NCI-H82 treated with DMSO at 0.1 percent for 48 hours (cell line): ENCODE results near the gene CEBPB.
A peak's percentile ranks its signal among the peaks of the same experiment; 100 is the strongest.
"Not testable (repeated sequence)": the region's sequence is repeated elsewhere in the genome, so short reads cannot be mapped to it uniquely, and the experiment has no call there.

ENCODE experiments used
- DNase-seq: peaks from one replicate; lab custom pipeline; 2025; ENCODE audit not compliant: unreplicated experiment; lab: John Stamatoyannopoulos, UW

Gene CEBPB

DNA sequence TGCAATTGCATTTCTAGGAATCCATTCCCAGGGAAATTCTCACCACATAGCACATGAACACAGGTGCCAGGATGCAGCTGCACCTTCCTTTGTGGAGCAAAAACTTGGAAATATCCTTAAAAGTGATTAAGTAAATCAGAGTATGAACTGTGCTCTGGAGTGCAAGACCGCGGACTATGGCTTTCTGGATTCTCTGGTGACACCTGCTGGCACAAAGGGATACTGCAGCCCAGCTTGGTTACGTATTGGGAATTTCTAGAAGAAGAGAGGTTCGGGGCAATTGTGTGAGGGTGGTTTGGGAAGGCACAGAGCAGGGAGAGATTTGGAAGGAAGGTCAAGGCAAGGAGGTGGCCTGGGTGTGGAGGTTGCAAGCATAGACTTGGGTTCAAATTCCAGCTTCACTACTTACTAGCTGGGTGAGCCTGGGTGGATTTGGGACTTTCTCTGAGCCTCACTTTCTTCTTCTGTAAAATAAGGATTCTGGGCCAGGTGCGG lies 21.3 kb upstream of the CEBPB start:
- peak; percentile 57 for DNase-seq

DNA sequence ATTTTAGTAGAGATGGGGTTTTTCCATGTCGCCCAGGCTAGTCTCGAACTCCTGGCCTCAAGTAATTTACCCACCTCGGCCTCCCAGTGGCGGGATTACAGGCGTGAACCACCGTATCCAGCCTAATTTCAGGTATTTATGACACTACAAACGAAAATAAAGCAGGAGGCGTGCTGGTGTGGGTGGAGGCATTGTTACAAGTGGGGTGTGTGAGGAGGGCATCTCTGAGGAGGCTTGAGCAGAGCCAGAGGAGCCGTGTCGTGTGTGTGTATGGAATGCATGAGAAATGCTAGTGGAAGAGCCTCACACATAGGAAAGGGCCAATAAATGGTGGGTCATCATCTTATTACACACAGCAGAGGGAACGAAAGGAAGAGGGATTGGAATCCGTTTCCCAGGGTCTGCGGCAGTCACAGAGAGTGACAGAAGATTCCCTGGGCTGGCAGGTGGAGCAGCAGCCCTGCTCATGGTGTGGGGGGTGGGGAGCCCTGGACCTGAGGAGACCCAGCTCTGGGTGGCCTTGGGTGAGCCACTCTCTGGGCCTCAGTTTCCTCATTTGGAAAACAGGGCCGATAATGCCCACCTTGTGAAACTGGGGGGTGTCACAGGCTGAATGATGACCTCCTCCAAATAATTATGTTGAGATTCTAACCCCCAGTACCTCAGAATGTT lies 19.9 kb upstream of the CEBPB start:
- no peak for DNase-seq

DNA sequence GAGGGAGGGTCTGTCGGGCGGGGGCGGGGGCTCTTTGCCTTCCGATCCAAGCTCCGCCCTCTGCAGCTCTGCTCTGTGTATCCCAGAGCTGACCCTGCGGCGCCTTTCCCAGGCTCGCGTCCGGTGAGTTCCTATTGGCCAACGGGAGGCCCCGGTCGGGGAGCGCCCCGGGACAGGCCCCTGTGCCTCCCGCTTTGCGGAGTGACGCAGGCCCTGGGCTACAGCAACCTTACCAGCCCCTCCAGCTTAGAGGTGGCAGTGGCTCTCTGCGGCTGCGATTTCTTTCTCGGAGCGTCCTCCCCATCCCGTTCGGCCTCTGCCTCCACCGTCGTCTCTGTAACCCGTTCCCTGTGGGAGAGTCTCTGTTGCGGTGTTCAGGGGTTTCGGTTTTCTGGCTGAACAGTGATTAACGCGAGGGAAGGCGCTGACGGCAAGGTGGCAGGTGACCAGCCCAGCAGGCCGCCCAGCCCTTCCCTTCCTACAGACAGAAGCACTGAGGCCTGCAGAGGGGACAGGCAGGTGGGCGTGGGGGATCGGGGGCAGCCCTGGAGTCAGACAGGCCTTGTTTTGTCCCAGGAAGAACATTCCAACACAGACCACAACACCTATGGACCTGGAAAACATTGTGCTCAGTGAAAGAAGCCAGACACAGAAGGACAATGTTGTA lies 18.1 kb upstream of the CEBPB start:
- no peak for DNase-seq

DNA sequence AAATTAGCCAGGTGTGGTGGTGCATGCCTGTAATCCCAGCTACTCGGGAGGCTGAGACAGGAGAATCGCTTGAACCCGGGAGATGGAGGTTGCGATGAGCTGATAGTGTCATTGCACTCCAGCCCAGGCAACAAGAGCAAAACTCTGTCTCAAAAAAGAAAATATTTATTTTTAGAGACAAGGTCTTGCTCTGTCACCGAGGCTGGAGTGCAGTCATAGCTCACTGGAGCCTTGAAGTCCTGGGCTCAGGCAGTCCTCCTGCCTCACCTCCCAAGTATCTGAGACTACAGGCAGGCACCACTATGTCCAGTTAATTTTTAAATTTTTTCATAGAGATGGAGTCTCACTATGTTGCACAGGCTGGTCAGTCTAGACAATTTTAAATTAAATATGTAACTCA lies 16.2 kb upstream of the CEBPB start:
- DNase-seq = no peak

DNA sequence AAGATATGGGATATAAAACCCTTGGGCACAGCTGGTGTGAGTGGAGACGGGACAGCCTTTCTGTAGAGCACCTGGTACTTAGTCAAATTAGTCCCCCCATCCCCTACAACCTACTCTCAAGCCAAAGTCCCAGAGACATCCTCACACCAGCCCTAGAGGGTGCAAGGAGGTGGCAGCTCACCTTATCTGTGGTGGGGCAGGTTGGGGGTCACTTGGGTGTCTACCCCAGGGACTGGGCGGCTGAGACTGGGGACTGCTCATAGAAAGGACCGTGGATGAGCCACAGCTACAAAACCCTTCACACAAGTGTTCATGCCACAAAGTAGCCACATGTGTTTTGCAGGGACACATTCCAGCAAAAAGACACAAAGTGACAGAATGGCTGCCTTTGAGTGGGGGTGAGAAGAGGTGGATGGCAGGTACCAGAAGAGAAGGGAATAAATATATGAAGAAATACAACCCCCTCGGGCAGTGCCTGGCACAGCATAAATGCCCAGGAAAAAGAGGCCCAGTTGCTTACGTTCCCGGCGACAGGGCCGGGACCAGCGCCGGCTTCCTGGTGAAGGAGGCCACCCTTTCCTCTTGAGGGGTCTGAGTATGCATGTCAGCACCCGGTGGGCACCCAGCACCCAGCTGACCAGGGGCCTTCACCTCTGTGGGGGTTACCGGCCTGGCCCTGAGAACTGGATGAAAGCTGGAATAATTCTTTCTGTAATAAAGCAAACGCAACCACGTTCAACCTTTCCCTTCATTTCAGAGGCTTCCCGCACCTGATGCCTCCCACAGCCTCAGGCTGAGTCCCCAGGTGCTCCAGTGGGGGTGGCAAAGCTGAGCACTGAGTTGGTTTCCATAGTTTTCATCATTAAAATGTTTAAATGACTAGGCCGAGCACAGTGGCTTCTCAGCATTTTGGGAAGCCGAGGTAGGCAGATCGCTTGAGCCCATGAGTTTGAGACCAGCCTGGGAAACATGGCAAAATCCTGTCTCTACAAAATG lies 14.4 kb upstream of the CEBPB start:
- no peak for DNase-seq

DNA sequence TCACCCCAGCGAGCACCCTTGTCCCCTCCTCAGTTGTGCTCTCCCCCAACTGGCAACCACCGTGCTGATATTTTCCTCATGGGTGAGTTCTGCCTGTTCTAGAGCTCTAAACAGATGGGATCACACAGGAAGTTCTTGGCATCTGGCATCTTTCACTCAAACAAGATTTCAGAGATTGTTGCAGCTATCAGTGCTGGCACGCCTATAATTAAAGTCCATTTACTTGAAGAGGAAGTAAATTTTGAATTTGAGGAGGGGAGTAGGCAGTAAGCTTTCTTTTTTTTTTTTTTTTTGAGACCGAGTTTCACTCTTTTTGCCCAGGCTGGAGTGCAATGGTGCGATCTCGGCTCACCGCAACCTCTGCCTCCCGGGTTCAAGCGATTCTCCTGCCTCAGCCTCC lies 12.0 kb upstream of the CEBPB start:
- not testable (repeated sequence) for DNase-seq

DNA sequence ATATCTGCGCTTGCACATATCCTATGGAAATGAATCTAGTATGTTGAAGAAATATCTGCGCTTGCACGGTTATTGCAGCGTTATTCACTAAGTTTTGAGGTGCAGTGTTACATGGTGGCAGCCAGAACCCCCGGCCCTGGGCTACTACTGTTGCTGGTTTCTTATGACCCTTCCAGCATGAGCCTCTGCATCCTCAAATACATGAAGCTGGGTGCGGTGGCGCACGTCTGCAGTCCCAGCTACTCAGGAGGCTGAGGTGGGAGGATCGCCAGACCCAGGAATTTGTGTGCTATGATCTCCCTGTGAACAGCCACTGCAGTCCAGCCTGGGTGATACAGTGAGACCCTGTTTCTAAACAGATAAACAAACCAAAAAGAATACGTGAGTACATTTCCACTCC lies 9.3 kb upstream of the CEBPB start:
- DNase-seq = no peak

DNA sequence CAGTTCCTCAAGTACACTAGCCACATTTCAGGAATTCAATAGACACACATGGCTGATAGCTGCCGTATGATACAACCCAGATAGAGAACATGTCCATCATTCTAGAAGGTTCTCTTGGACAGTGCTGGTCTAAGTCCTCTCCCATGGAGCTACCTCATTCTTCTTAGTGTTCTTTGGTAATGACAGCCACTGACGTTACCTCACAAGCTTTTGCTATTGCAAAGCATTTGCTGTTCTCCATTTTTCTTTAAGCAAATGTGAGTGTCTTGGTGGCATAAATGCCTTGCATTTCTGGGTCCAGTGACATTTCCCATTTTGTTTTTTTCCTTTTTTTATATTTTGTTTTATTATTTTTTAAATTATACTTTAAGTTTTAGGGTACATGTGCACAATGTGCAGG lies 8.3 kb upstream of the CEBPB start:
- no peak for DNase-seq

DNA sequence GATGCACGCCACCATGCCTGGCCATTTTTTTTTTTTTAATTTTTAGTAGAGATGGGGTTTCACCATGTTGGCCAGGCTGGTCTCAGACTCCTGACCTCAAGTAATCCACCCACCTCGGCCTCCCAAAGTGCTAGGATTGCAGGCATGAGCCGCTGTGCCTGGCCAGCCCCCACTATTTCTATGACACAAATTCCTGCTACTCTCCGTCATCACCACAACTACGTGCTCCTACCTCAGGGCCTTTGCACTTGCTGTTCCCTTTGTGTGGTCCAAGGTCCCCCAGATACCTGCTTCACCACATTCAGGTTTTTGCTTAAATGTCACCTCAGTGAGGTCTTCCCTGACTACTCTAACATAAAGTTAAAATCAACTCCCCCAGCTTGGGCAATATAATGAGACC lies 5.2 kb upstream of the CEBPB start:
- DNase-seq = no peak

DNA sequence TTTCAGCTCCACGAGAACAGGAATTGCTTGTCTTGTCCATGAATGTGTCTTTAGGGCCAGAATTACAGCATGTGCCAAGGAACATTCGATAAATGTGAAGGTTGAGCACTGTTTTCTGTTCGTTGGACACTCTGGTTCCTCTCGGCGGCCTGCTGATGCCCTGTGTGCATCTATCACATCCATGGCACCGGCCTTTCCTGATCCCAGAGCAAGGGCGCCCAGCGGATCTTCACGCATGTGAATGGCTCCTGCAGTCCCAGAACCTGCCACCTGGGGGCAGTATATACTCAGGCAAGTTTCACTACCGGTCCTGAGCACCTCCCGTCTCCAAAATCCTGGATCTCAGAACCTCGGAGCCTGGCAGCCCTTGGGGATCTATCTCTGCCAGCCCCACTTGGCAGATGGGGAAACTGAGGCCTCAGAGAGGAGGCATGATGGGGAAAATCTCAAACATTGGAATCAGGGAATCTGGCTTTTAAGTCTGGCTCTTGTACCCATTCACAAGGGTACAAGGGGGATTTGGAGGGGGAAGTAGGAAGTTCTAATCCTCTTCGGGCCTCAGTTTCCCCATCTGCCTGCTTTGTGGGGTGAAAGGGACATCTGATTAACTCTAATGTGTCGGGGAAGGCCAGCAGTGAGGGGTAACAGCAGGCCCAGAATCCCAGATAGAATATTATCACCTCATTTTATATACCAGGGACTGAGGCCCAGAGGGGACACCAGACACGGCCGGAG lies 4.3 kb upstream of the CEBPB start:
- DNase-seq = peak; percentile 65

DNA sequence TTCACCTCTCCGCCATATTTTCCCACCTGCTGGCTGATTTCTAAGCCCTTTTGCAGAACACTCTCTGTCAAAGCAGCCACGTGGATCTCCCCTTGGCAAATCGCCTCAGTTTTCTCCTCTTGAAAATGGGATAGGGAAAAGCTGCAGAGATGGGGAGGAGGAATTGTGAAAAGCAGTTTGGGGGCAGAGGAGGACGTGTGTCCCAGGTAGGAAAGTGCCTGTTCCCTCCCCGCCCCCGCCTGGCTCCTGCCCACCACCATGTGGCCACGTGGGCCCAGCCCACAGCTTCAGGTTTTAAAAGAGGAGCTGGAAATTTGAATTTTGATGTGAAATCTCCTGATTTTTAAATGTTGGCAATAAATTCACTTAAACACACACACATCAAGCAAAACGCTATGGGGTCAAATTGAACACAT lies 3.6 kb upstream of the CEBPB start:
- DNase-seq = no peak

DNA sequence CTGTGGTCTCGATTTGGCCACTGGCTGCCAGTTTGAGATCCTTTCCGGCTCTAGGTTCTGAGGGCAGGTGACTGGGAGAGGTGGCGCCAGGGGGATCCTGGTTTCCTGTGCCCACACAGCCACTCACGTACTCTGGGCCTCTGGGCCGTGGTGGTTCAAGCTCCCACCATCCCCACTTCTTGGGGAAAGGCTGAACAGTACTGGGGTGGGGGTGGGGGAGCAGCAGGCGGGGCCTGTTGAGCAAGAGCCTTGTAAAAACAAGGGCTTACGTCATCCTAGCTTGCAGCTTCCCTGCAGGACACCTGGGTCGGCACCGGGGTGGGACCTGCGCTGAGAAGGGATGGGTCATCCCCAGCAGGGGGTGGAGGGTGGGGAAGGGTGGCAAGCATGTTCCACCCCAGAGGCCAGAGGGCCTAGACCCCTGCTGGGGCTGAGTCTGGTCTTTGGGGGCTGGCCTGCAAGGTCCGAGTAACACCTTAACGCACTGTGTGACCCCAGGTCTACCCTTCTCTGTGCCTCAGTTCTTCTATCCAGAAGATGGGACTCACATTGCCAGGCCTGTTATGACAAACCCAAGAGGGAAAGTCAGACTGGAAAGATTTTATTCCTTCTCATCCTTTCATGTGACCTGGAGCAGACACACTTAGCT lies 3.1 kb upstream of the CEBPB start:
- DNase-seq = no peak

DNA sequence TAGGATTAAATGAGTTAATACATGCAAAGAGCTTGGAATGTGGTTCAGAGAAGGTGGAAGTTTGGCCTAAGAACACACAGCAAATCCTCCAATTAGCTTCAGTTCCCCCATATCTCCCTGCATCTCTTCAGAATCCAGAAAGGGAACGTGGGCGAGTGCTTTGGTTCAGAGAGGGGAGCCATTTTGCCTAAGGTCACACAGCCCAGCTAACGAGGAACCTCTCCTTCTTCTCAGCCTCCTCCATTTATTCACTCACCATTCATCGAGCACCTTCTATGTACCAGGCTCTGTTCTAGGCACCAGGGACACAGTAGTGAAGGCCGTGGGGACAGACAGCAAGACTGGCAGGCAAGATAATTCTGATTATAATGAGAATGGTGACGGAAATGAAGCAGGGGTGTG lies 2.3 kb upstream of the CEBPB start:
- DNase-seq = no peak

DNA sequence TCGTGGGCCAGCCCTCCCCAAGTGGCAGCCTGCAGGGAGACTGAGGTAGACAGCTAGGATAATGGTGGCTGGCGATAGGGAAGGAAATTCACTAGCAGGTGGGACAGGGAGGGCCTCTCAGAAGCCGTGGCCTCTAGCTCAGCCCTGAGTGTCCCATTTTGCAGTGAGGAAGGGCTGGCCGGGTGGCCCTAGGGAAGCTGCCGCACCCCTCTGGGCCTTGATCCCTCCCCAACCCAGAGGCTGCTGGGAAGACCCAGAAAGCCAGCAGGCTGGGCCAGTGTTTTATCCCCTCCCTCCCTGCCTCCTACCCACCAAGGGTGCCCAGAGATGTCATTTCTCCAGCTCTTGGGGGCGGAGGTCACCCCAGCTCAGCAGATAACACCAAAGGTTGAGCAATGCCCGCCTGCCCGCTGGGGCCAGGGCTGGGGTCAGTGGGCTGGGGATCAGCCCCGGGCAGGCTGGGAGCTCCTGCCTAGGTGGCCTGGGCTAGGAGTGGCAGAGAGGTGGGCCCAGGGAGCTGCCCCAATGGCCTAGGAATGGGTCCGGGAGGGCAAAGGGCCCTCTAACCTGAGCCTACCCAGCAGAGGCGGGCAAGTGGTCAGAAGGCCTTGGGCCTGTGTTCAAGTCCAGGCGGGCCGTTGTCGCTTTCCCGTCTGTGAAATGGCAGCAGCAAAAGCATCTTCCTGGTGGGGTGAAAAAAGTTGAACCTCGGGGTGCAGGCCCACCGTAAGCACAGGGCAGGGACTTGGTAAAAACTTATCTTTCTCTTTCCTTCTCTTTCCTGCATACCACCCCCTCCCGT lies 1.6 kb upstream of the CEBPB start:
- DNase-seq = no peak

DNA sequence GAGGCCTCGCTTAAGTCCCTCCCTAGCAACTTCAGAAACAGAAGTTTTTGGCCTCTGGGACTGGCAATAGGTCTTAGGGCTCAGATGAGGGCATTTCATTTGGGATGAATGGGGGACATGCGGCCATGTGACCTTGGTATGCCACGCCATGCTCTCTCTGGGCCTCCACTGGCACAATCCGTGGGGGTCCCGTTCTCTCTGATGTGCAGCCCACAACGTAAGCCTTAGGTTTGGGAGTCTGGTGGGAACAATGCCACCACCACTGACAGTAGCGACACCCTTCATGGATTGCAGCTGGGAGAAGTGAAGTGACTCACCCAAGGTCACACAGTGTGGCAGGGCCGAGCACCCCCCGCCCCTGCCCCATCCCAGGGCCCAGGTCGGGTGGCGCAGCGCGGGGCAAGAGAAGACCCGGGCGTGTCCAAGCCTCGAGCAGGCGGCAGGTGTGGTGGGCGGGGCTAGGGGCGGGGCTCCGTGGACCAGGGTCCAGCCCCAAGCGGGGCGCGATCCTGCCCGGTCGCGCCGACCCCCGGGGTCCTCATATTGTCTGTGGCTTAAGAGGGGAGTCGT lies 864 bp upstream of the CEBPB start:
- DNase-seq = no peak

DNA sequence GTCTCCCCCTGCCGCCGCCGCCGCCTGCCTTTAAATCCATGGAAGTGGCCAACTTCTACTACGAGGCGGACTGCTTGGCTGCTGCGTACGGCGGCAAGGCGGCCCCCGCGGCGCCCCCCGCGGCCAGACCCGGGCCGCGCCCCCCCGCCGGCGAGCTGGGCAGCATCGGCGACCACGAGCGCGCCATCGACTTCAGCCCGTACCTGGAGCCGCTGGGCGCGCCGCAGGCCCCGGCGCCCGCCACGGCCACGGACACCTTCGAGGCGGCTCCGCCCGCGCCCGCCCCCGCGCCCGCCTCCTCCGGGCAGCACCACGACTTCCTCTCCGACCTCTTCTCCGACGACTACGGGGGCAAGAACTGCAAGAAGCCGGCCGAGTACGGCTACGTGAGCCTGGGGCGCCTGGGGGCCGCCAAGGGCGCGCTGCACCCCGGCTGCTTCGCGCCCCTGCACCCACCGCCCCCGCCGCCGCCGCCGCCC lies 474 bp downstream of the CEBPB start:
- no peak for DNase-seq

DNA sequence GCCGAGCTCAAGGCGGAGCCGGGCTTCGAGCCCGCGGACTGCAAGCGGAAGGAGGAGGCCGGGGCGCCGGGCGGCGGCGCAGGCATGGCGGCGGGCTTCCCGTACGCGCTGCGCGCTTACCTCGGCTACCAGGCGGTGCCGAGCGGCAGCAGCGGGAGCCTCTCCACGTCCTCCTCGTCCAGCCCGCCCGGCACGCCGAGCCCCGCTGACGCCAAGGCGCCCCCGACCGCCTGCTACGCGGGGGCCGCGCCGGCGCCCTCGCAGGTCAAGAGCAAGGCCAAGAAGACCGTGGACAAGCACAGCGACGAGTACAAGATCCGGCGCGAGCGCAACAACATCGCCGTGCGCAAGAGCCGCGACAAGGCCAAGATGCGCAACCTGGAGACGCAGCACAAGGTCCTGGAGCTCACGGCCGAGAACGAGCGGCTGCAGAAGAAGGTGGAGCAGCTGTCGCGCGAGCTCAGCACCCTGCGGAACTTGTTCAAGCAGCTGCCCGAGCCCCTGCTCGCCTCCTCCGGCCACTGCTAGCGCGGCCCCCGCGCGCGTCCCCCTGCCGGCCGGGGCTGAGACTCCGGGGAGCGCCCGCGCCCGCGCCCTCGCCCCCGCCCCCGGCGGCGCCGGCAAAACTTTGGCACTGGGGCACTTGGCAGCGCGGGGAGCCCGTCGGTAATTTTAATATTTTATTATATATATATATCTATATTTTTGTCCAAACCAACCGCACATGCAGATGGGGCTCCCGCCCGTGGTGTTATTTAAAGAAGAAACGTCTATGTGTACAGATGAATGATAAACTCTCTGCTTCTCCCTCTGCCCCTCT lies 1.1 kb downstream of the CEBPB start:
- DNase-seq = no peak
